HepG2 (cell line): ENCODE measurements around the gene LCAT. TPM values are rescaled to one million over a fixed set of nuclear protein-coding genes. Genes with fewer than 3 reads are reported as not detected.

ENCODE experiments used
- JUN ChIP-seq: sonication (generic); formaldehyde crosslinking; IDR thresholded peaks from 2 replicates; pipeline ENCODE4 v1.4.0; 2020; ENCODE audit warnings: mild to moderate bottlenecking, missing genetic modification reagents
- NFRKB ChIP-seq: fragments of 450-650 bp; IDR thresholded peaks from 2 replicates; pipeline ENCODE4 v1.6.1; 2017
- polyA plus RNA-seq, 8 experiments: library from polyadenylated mRNA; depleted of rRNA in 3 of 8; stranded (reverse) in 7 of 8; unstranded in 1 of 8; fragments of >200 nt; fragmentation: Illumina TruSeq in 4 of 8; extraction: Trizol in 4 of 8; gene quantifications; 2 replicates each; pipeline versions ENCODE4 v1.2.1 to v1.2.3, GENCODE V29; 2011 to 2016; ENCODE audit warnings: low read depth in 4 of 8, missing spikeins in 1 of 8, mixed read lengths in 1 of 8; ENCODE audit not compliant: insufficient read depth in 1 of 8
- total RNA-seq, 5 experiments: library from RNA; depleted of rRNA; stranded (reverse); fragments of >200 nt; fragmentation: Illumina TruSeq; extraction: Trizol; gene quantifications; 2 replicates each; pipeline ENCODE4 v1.2.3, GENCODE V29; 2016; ENCODE audit warnings: low read depth in 1 of 5
- TF ChIP-seq, protein P1 (sequence below): sonication (generic); formaldehyde crosslinking; IDR thresholded peaks from 2 replicates; pipeline ENCODE4 v1.9.0; 2021; ENCODE audit warnings: mild to moderate bottlenecking, missing genetic modification reagents
- TF ChIP-seq, protein P2 (sequence below), 2 experiments: sonication (generic) in 1 of 2; formaldehyde crosslinking in 1 of 2; IDR thresholded peaks; 2 replicates each; pipeline versions ENCODE4 v1.4.0 to v1.6.1; 2018 to 2020; ENCODE audit warnings: missing genetic modification reagents in 2 of 2, borderline replicate concordance in 1 of 2, low read depth in 1 of 2, mild to moderate bottlenecking in 1 of 2, missing biosample characterization in 1 of 2
- TF ChIP-seq, protein P3 (sequence below): sonication (generic); formaldehyde crosslinking; IDR thresholded peaks from 2 replicates; pipeline ENCODE4 v1.5.0; 2020; ENCODE audit warnings: missing genetic modification reagents, mild to moderate bottlenecking, borderline replicate concordance
- TF ChIP-seq, protein P4 (sequence below): sonication (generic); formaldehyde crosslinking; IDR thresholded peaks from 2 replicates; pipeline ENCODE4 v1.8.1; 2022; ENCODE audit warnings: low read depth, mild to moderate bottlenecking, missing genetic modification reagents
- TF ChIP-seq, protein P5 (sequence below): sonication (generic); formaldehyde crosslinking; IDR thresholded peaks from 2 replicates; pipeline ENCODE4; 2020; ENCODE audit warnings: missing genetic modification reagents, mild to moderate bottlenecking, borderline replicate concordance
- TF ChIP-seq, protein P6 (sequence below): IDR thresholded peaks from 2 replicates; pipeline ENCODE4 v1.6.1; 2018; ENCODE audit warnings: missing genetic modification reagents, mild to moderate bottlenecking, missing compliant biosample characterization

The LCAT gene
- total and polyA plus RNA-seq, 2 of the 13 experiments (the other 11 are each of a cell fraction or from before 2014, with no cell fraction given) = 36.1 to 38.9 TPM

DNA sequence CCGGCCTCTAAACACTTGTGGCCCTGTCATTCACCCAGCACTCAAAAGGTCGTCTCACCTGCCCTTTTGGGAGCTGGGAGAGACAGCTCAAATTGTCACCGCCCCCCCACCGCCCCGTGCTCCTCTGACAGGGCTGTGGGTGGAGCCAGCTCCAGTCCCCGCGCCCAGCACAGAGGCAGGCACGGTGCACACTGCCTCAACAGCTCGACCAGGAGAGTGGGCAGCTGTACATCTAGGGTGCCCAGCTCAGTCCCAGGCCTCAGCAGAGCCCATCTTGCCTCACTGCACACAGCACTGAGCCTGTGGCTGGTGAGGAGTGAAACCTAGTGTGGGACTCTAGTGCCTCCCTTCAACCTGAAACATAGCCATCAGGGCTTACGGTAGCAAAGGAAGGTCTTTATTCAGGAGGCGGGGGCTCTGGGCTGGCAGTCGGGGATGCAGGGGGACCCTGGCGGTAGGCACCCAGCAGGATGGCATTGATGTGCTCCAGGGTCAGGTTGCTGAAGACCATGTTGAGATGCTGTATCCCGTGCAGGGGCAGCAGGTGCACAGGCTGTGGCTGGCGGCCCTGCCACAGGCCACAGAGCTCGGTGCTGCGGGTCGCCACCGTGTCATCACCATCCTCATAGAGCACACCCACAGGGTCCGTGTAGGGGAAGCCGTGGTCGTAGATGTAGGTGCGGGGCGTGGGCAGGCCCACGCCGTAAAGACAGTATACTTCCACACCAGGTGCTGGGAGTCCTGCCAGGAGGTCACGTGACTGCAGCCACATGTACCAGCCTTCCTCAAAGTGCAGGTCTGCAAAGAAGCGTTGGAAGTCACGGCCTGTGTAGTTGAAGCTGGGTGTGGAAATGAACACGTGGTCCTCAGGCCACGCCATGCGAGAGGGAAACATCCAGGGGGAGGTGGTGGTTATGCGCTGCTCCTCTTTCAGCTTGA lies 4.1 kb downstream of the LCAT start (continued):
- TF ChIP-seq, protein P1, sequence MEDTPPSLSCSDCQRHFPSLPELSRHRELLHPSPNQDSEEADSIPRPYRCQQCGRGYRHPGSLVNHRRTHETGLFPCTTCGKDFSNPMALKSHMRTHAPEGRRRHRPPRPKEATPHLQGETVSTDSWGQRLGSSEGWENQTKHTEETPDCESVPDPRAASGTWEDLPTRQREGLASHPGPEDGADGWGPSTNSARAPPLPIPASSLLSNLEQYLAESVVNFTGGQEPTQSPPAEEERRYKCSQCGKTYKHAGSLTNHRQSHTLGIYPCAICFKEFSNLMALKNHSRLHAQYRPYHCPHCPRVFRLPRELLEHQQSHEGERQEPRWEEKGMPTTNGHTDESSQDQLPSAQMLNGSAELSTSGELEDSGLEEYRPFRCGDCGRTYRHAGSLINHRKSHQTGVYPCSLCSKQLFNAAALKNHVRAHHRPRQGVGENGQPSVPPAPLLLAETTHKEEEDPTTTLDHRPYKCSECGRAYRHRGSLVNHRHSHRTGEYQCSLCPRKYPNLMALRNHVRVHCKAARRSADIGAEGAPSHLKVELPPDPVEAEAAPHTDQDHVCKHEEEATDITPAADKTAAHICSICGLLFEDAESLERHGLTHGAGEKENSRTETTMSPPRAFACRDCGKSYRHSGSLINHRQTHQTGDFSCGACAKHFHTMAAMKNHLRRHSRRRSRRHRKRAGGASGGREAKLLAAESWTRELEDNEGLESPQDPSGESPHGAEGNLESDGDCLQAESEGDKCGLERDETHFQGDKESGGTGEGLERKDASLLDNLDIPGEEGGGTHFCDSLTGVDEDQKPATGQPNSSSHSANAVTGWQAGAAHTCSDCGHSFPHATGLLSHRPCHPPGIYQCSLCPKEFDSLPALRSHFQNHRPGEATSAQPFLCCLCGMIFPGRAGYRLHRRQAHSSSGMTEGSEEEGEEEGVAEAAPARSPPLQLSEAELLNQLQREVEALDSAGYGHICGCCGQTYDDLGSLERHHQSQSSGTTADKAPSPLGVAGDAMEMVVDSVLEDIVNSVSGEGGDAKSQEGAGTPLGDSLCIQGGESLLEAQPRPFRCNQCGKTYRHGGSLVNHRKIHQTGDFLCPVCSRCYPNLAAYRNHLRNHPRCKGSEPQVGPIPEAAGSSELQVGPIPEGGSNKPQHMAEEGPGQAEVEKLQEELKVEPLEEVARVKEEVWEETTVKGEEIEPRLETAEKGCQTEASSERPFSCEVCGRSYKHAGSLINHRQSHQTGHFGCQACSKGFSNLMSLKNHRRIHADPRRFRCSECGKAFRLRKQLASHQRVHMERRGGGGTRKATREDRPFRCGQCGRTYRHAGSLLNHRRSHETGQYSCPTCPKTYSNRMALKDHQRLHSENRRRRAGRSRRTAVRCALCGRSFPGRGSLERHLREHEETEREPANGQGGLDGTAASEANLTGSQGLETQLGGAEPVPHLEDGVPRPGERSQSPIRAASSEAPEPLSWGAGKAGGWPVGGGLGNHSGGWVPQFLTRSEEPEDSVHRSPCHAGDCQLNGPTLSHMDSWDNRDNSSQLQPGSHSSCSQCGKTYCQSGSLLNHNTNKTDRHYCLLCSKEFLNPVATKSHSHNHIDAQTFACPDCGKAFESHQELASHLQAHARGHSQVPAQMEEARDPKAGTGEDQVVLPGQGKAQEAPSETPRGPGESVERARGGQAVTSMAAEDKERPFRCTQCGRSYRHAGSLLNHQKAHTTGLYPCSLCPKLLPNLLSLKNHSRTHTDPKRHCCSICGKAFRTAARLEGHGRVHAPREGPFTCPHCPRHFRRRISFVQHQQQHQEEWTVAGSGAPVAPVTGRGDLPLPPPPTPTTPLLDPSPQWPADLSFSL (CRISPR knock-in tag) = no peak
- no peak for TF ChIP-seq JUN (CRISPR knock-in tag)
- TF ChIP-seq, protein P2, sequence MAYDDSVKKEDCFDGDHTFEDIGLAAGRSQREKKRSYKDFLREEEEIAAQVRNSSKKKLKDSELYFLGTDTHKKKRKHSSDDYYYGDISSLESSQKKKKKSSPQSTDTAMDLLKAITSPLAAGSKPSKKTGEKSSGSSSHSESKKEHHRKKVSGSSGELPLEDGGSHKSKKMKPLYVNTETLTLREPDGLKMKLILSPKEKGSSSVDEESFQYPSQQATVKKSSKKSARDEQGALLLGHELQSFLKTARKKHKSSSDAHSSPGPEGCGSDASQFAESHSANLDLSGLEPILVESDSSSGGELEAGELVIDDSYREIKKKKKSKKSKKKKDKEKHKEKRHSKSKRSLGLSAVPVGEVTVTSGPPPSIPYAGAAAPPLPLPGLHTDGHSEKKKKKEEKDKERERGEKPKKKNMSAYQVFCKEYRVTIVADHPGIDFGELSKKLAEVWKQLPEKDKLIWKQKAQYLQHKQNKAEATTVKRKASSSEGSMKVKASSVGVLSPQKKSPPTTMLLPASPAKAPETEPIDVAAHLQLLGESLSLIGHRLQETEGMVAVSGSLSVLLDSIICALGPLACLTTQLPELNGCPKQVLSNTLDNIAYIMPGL (CRISPR knock-in tag; IDR thresholded peaks at IDR 0.05; ENCODE audit: borderline replicate concordance in 1 of 2, low read depth in 1 of 2) = no peak
- TF ChIP-seq, protein P3, sequence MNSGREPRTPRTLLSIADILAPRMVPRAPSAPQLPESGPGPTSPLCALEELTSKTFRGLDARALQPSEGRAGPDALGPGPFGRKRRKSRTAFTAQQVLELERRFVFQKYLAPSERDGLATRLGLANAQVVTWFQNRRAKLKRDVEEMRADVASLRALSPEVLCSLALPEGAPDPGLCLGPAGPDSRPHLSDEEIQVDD = no peak
- TF ChIP-seq, protein P4, sequence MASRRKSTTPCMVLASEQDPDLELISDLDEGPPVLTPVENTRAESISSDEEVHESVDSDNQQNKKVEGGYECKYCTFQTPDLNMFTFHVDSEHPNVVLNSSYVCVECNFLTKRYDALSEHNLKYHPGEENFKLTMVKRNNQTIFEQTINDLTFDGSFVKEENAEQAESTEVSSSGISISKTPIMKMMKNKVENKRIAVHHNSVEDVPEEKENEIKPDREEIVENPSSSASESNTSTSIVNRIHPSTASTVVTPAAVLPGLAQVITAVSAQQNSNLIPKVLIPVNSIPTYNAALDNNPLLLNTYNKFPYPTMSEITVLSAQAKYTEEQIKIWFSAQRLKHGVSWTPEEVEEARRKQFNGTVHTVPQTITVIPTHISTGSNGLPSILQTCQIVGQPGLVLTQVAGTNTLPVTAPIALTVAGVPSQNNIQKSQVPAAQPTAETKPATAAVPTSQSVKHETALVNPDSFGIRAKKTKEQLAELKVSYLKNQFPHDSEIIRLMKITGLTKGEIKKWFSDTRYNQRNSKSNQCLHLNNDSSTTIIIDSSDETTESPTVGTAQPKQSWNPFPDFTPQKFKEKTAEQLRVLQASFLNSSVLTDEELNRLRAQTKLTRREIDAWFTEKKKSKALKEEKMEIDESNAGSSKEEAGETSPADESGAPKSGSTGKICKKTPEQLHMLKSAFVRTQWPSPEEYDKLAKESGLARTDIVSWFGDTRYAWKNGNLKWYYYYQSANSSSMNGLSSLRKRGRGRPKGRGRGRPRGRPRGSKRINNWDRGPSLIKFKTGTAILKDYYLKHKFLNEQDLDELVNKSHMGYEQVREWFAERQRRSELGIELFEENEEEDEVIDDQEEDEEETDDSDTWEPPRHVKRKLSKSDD (CRISPR knock-in tag) = 0 out of 2 replicates have a peak, but pooled peaks have one; percentile 29
- TF ChIP-seq, protein P5, sequence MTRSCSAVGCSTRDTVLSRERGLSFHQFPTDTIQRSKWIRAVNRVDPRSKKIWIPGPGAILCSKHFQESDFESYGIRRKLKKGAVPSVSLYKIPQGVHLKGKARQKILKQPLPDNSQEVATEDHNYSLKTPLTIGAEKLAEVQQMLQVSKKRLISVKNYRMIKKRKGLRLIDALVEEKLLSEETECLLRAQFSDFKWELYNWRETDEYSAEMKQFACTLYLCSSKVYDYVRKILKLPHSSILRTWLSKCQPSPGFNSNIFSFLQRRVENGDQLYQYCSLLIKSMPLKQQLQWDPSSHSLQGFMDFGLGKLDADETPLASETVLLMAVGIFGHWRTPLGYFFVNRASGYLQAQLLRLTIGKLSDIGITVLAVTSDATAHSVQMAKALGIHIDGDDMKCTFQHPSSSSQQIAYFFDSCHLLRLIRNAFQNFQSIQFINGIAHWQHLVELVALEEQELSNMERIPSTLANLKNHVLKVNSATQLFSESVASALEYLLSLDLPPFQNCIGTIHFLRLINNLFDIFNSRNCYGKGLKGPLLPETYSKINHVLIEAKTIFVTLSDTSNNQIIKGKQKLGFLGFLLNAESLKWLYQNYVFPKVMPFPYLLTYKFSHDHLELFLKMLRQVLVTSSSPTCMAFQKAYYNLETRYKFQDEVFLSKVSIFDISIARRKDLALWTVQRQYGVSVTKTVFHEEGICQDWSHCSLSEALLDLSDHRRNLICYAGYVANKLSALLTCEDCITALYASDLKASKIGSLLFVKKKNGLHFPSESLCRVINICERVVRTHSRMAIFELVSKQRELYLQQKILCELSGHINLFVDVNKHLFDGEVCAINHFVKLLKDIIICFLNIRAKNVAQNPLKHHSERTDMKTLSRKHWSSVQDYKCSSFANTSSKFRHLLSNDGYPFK = no peak
- TF ChIP-seq, protein P6, sequence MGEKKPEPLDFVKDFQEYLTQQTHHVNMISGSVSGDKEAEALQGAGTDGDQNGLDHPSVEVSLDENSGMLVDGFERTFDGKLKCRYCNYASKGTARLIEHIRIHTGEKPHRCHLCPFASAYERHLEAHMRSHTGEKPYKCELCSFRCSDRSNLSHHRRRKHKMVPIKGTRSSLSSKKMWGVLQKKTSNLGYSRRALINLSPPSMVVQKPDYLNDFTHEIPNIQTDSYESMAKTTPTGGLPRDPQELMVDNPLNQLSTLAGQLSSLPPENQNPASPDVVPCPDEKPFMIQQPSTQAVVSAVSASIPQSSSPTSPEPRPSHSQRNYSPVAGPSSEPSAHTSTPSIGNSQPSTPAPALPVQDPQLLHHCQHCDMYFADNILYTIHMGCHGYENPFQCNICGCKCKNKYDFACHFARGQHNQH (CRISPR knock-in tag) = no peak; the same call in 1 of the 2 replicates
- no peak for TF ChIP-seq NFRKB
